ENCODE measurements around the gene L3MBTL4. TPM values are rescaled to one million over a fixed set of nuclear protein-coding genes. Genes with fewer than 3 reads are reported as not detected.

The L3MBTL4 gene
- total and polyA plus RNA-seq, 9 of the 15 experiments (the other 6 are each of a cell fraction or from before 2014, with no cell fraction given): not detected

GRCh38 chr18:6374340-6374739 lies 40.4 kb downstream of the L3MBTL4 start:
- DNase-seq (ENCODE audit: extremely low read depth in 1 of 4, low spot score in 3 of 4) (no peak), FAIRE-seq (no peak), ATAC-seq (no peak)
- H3K27me3 ChIP-seq (ENCODE audit: control insufficient read depth in 2 of 2, insufficient read depth in 2 of 2, low read length in 2 of 2): no peaks in the 10 kb centered on the region
- POLR2A ChIA-PET: no interaction called here
- no peaks in the 10 kb centered on the region for H3K36me3 ChIP-seq (ENCODE audit: control insufficient read depth, insufficient read depth, low read length)
- no peak overlapping the region for H3K27ac ChIP-seq (ENCODE audit: extremely low read depth, low read depth, low read length)
- no peaks in the 10 kb centered on the region for H3K9me3 ChIP-seq (replicated peaks; ENCODE audit: control insufficient read depth, insufficient read depth, low read depth, low read length)
- H3K9ac ChIP-seq (ENCODE audit: insufficient read depth in 1 of 2, low read depth in 2 of 2, low read length in 2 of 2): no peak overlapping the region
- TF ChIP-seq ZNF184 (CRISPR knock-in tag; IDR thresholded peaks at IDR 0.05) (no peak), ETS2 (tag; IDR thresholded peaks at IDR 0.05; ENCODE audit: borderline replicate concordance, poor library complexity, severe bottlenecking) (no peak), AFF1 (IDR thresholded peaks at IDR 0.05; ENCODE audit: low read depth in 1 of 2, partially characterized antibody in 2 of 2) (no peak), BDP1 (IDR thresholded peaks at IDR 0.05; ENCODE audit: insufficient read depth, insufficient read length) (no peak), E2F1 (CRISPR knock-in tag; IDR thresholded peaks at IDR 0.05) (no peak), GABPA (tag; conservative IDR thresholded peaks at IDR 0.05; ENCODE audit: low read depth) (no peak), CCNT2 (IDR thresholded peaks at IDR 0.05; ENCODE audit: borderline replicate concordance, extremely low read depth, insufficient read length, low read depth, low read length) (no peak), CC2D1A (IDR thresholded peaks at IDR 0.05) (no peak), SMARCB1 (IDR thresholded peaks at IDR 0.05; ENCODE audit: insufficient read length, low read depth) (no peak)
- BruUV-seq (replicated peaks): no TSS peak
- no peak overlapping the region for H2AFZ ChIP-seq (ENCODE audit: low read depth, low read length)
- 1% methylated on average over 8 of the region's 8 CpGs for WGBS (ENCODE audit: insufficient coverage, low coverage, missing lambda C conversion rate)
- intact Hi-C loops (cut with micrococcal nuclease) (no loop called here), in situ Hi-C loops (cut with MboI) (no loop called here)
- CTCF ChIA-PET (ENCODE audit: low intra/inter-chr PET ratio): no interaction called here
- no peaks in the 10 kb centered on the region for H3K79me2 ChIP-seq (ENCODE audit: control insufficient read depth, insufficient read depth, low read length)
- no peaks in the 10 kb centered on the region for H3K4me1 ChIP-seq (replicated peaks in 1 of 2; ENCODE audit: control insufficient read depth in 2 of 2, insufficient read depth in 2 of 2, low read length in 2 of 2)
- no peak overlapping the region for H3K4me2 ChIP-seq (ENCODE audit: insufficient read depth, low read length)
- H3K9me1 ChIP-seq (ENCODE audit: control insufficient read depth, insufficient read depth, low read length): no peaks in the 10 kb centered on the region
- no peak overlapping the region for H3K4me3 ChIP-seq
- no peaks in the 10 kb centered on the region for H4K20me1 ChIP-seq (replicated peaks; ENCODE audit: control insufficient read depth, insufficient read depth, low read length)

All from K562 (cell line).